CD4-positive, alpha-beta T cell (primary cell): Measurements from ENCODE around the gene SLC13A1. TPM values are rescaled to one million over a fixed set of nuclear protein-coding genes. Genes with fewer than 3 reads are reported as not detected.

ENCODE experiments used
- ATAC-seq: fragments of 200-7000 bp; cut with Tn5 transposase; one replicate; pipeline ENCODE4 v1.10.0; 2022; ENCODE audit warnings: mild to moderate bottlenecking; ENCODE audit not compliant: poor library complexity
- CTCF ChIA-PET: fragments of 350-600 bp; sonication (Branson Sonifier 250); formaldehyde crosslinking; loops from one replicate; lab custom pipeline; 2021; ENCODE audit warnings: antibody characterized with exemption, inconsistent platforms; lab: Charles Lee
- POLR2A ChIA-PET: fragments of 350-600 bp; sonication (Branson Sonifier 250); formaldehyde crosslinking; loops from one replicate; lab custom pipeline; 2021; ENCODE audit warnings: antibody characterized with exemption, inconsistent platforms; lab: Charles Lee
- DNase-seq, 14 experiments: peaks; one replicate each; pipeline ENCODE4 v3.0.0-alpha.2; 2013 to 2020; ENCODE audit warnings: mixed read lengths in 2 of 14
- H3K27ac ChIP-seq, 2 donors: one replicate each; pipeline versions ENCODE4 v1.5.1 to v1.7.0; 2013; ENCODE audit warnings: low read length in 2 of 2, low read depth in 1 of 2, mild to moderate bottlenecking in 1 of 2
- H3K27me3 ChIP-seq, 2 experiments: 1 replicate in 1 of 2; 2 replicates in 1 of 2; pipeline versions ENCODE4 v1.6.1 to v1.7.0; 2013; ENCODE audit warnings: low read length in 2 of 2, control low read depth in 1 of 2, mild to moderate bottlenecking in 1 of 2, moderate library complexity in 1 of 2; ENCODE audit not compliant: insufficient read depth in 2 of 2, control insufficient read depth in 1 of 2
- H3K36me3 ChIP-seq: one replicate; pipeline ENCODE4 v1.6.1; 2013; ENCODE audit warnings: low read length, control low read depth; ENCODE audit not compliant: insufficient read depth
- H3K4me1 ChIP-seq: one replicate; pipeline ENCODE4 v1.6.1; 2013; ENCODE audit warnings: low read length, control low read depth; ENCODE audit not compliant: insufficient read depth
- H3K4me3 ChIP-seq: one replicate; pipeline ENCODE4 v1.5.1; 2013; ENCODE audit warnings: mild to moderate bottlenecking, low read length, moderate library complexity
- H3K9me3 ChIP-seq, 2 experiments: 1 replicate in 1 of 2; 2 replicates in 1 of 2; pipeline versions ENCODE4 v1.6.1 to v1.7.0; 2013; ENCODE audit warnings: low read length in 2 of 2, mild to moderate bottlenecking in 2 of 2, control low read depth in 1 of 2, moderate library complexity in 1 of 2; ENCODE audit not compliant: control insufficient read depth in 1 of 2, insufficient read depth in 1 of 2
- H3K27ac Mint-ChIP-seq: one replicate; pipeline ENCODE4 v1.8.0; 2020; ENCODE audit warnings: mixed read lengths
- H3K27me3 Mint-ChIP-seq: one replicate; pipeline ENCODE4 v1.8.0; 2021; ENCODE audit warnings: mixed read lengths
- H3K36me3 Mint-ChIP-seq: one replicate; pipeline ENCODE4 v1.8.0; 2021; ENCODE audit warnings: low read depth, mixed read lengths
- H3K4me1 Mint-ChIP-seq: one replicate; pipeline ENCODE4 v1.8.0; 2021; ENCODE audit warnings: low read depth, mixed read lengths
- H3K4me3 Mint-ChIP-seq: one replicate; pipeline ENCODE4 v1.8.0; 2020; ENCODE audit warnings: mild to moderate bottlenecking, mixed read lengths
- H3K9me3 Mint-ChIP-seq: one replicate; pipeline ENCODE4 v1.8.0; 2020; ENCODE audit warnings: mixed read lengths
- CTCF ChIP-seq: fragments of 200-600 bp; IDR thresholded peaks from one replicate; pipeline ENCODE4 v1.8.0; 2022; ENCODE audit warnings: antibody characterized with exemption, mild to moderate bottlenecking
- intact Hi-C, 2 experiments: fragments of 100-400 bp; cut with DNase I in 1 of 2; cut with micrococcal nuclease in 1 of 2; formaldehyde crosslinking; loops; one replicate each; pipeline versions ENCODE4 v1.15.1 to v1.9.0; 2023 to 2025; cut with DNase I, micrococcal nuclease
- total RNA-seq, 174 experiments: library from RNA in 2 of 174; stranded (reverse) in 2 of 174; gene quantifications; one replicate each; pipeline ENCODE4 v1.2.3 and lab custom pipeline; 2021 to 2026

Gene SLC13A1
- total RNA-seq, 2 experiments from 2014 or later, result not detected

- H3K36me3 ChIP-seq, result no peaks in the 10 kb centered on the region
- no peaks in the 10 kb centered on the region for H3K27me3 Mint-ChIP-seq
- H3K9me3 ChIP-seq, result no peaks in the 10 kb centered on the region
- peaks cover 9% of the 10 kb centered on the region for H3K9me3 Mint-ChIP-seq
- DNase-seq, result no peak
- no peak for TF ChIP-seq CTCF
- POLR2A ChIA-PET, result no interaction called here
- no peak for ATAC-seq
- H3K4me3 Mint-ChIP-seq, result no peak overlapping the region
- H3K27me3 ChIP-seq, result no peaks in the 10 kb centered on the region
- intact Hi-C loops, result no loop called here
- H3K36me3 Mint-ChIP-seq, result no peaks in the 10 kb centered on the region
- H3K4me3 ChIP-seq, result no peak overlapping the region
- no peaks in the 10 kb centered on the region for H3K4me1 ChIP-seq
- no peak overlapping the region for H3K27ac ChIP-seq
- CTCF ChIA-PET, result no interaction called here
- H3K4me1 Mint-ChIP-seq, result no peaks in the 10 kb centered on the region
- no peak overlapping the region for H3K27ac Mint-ChIP-seq
These were observed 120.7 kb downstream of the SLC13A1 start for GRCh38 chr7:123079021-123079420.

GRCh38 chr7:123075838-123076467 is 123.8 kb downstream of the SLC13A1 start:
- no peak overlapping the region for H3K4me3 ChIP-seq
- H3K27ac Mint-ChIP-seq, result no peak overlapping the region
- no peaks in the 10 kb centered on the region for H3K9me3 ChIP-seq
- H3K4me1 Mint-ChIP-seq, result no peaks in the 10 kb centered on the region
- no peak overlapping the region for H3K27ac ChIP-seq
- intact Hi-C loops, result no loop called here
- DNase-seq (no peak), ATAC-seq (no peak)
- no peaks in the 10 kb centered on the region for H3K4me1 ChIP-seq
- H3K27me3 ChIP-seq, result no peaks in the 10 kb centered on the region
- no peaks in the 10 kb centered on the region for H3K36me3 ChIP-seq
- ChIA-PET CTCF (no interaction called here), POLR2A (no interaction called here)
- H3K27me3 Mint-ChIP-seq, result no peaks in the 10 kb centered on the region
- H3K9me3 Mint-ChIP-seq, result peaks cover 4% of the 10 kb centered on the region
- H3K4me3 Mint-ChIP-seq, result no peak overlapping the region
- H3K36me3 Mint-ChIP-seq, result no peaks in the 10 kb centered on the region
- no peak for TF ChIP-seq CTCF

- CTCF ChIA-PET, result no interaction called here
- peaks cover 3% of the 10 kb centered on the region for H3K9me3 Mint-ChIP-seq
- no peaks in the 10 kb centered on the region for H3K36me3 ChIP-seq
- no peaks in the 10 kb centered on the region for H3K27me3 ChIP-seq
- POLR2A ChIA-PET, result no interaction called here
- no peak for ATAC-seq
- H3K4me1 Mint-ChIP-seq, result no peaks in the 10 kb centered on the region
- H3K4me1 ChIP-seq, result no peaks in the 10 kb centered on the region
- no peak for TF ChIP-seq CTCF
- peaks cover 0 to 10% of the 10 kb centered on the region in 2 experiments for H3K9me3 ChIP-seq
- no peaks in the 10 kb centered on the region for H3K36me3 Mint-ChIP-seq
- DNase-seq, result no peak
- intact Hi-C loops, result no loop called here
- H3K4me3 ChIP-seq, result no peak overlapping the region
- H3K4me3 Mint-ChIP-seq, result no peak overlapping the region
- H3K27ac ChIP-seq, result no peak overlapping the region
- H3K27me3 Mint-ChIP-seq, result no peaks in the 10 kb centered on the region
- no peak overlapping the region for H3K27ac Mint-ChIP-seq
These were observed 129.0 kb downstream of the SLC13A1 start for GRCh38 chr7:123070702-123071286.
